Stromal cell of bone marrow (primary cell): ENCODE results near the gene WDR90.

Experiments used
- DNase-seq: peaks from one replicate; pipeline ENCODE4 v3.0.0-alpha.2; 2012; ENCODE audit warnings: low read depth

WDR90 gene

GRCh38 chr16:660459-661183, 11.5 kb downstream of the WDR90 start:
- DNase-seq = peak; percentile 57

- DNase-seq = no peak
Measured at GRCh38 chr16:661184-661821, 12.1 kb downstream of the WDR90 start.

GRCh38 chr16:662095-662494, 12.9 kb downstream of the WDR90 start:
- DNase-seq = no peak

- DNase-seq = no peak
Measured at GRCh38 chr16:662597-662996, 13.4 kb downstream of the WDR90 start.

- no peak for DNase-seq
Measured at GRCh38 chr16:666572-666971, 17.4 kb downstream of the WDR90 start.

GRCh38 chr16:667113-667779, 18.1 kb downstream of the WDR90 start:
- DNase-seq = no peak

- peak; percentile 81 for DNase-seq
Measured at GRCh38 chr16:667780-668518, 18.8 kb downstream of the WDR90 start, which contains the start of gene RHOT2. RHOT2 (plus strand) TSS chr16:668132; CDS start chr16:668200, 68 bp downstream.

GRCh38 chr16:668519-669171, 19.5 kb downstream of the WDR90 start:
- no peak for DNase-seq

- DNase-seq = no peak
Measured at GRCh38 chr16:669666-670065, 20.5 kb downstream of the WDR90 start.

GRCh38 chr16:670485-671352, 21.6 kb downstream of the WDR90 start:
- no peak for DNase-seq

GRCh38 chr16:671353-672131, 22.4 kb downstream of the WDR90 start:
- DNase-seq = no peak

- DNase-seq = no peak
Measured at GRCh38 chr16:672371-672770, 23.2 kb downstream of the WDR90 start.

GRCh38 chr16:672851-673250, 23.7 kb downstream of the WDR90 start:
- no peak for DNase-seq

- DNase-seq = no peak
Measured at GRCh38 chr16:673399-673991, 24.3 kb downstream of the WDR90 start.

GRCh38 chr16:674214-674881, 25.2 kb downstream of the WDR90 start:
- DNase-seq = no peak

- no peak for DNase-seq
Measured at GRCh38 chr16:674968-675883, 26.1 kb downstream of the WDR90 start, which contains the start of gene RHBDL1. RHBDL1 (plus strand) TSS chr16:675671; CDS start chr16:675791, 120 bp downstream.

GRCh38 chr16:675884-676564, 26.9 kb downstream of the WDR90 start:
- no peak for DNase-seq
